DMS153 (cell line): ENCODE data around the gene NKPD1.
"Not testable (repeated sequence)": the region's sequence is repeated elsewhere in the genome, so short reads cannot be mapped to it uniquely, and the experiment has no call there.

ENCODE experiments used
- DNase-seq: peaks from one replicate; lab custom pipeline; 2025; lab: John Stamatoyannopoulos, UW

NKPD1 gene

DNA sequence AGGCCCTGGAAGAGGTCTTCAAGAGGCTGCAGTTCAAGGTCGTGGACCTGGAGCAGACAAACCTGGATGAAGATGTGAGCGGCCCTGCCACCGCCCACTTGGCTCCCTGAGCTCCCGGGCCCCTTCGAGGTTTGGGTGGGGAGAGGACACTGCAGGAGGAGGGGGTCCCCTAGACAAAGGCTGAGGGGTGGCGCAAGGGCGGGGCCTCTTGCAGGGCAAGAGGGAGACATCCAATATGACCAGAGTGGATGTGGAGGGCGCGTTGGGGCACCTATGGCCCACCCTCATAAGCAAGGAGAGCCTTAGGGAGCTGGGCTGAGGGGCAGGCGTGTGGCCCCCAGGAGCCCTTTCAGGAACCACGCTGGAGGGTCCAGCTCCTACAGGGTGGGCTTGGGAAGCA lies 20.2 kb downstream of the NKPD1 start:
- no peak for DNase-seq

DNA sequence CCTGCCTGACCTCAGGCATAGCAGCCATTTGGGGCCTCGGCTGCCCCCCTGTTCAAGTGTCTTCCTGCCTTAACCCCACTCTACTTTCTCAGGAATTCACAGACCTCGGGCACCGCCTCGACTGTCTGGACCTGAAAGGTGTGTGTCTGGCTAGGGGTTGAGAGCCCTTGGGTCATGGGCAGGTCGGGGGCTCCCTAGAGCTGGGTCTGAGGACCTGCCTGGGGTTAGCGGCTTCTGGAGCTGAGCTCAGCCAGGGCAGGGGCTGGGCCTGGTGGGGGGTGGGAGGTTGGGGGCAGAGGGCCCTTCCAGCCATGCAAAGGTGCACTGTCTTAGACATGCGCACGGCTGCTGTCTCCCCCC lies 20.7 kb downstream of the NKPD1 start:
- DNase-seq: no peak

- no peak for DNase-seq
Observed at GRCh38 chr19:45139286-45140143, 21.3 kb downstream of the NKPD1 start.

DNA sequence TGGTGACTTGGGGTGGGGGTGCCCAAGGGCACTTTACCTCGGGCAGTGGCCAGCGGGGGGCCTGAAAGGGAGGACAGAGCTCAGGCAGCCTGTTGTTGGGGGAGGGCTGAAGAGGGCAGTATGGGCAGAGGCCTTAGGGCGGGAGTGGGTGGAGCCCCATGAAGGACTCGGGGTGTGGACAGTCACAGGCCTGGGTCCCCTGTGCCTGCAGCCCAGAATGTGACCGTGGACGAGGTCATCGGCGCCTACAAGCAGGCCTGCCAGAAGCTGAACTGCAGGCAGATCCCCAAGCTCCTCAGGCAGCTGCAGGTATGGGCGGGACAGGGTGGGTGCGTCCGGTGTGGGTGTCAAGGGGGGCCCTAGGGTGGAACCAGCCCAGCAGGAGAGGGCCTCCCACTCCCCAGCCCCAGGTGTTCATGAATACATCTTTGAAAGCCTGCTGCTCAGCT lies 22.5 kb downstream of the NKPD1 start:
- DNase-seq: no peak

GRCh38 chr19:45137179-45137761 lies 23.5 kb downstream of the NKPD1 start:
- DNase-seq: no peak

DNA sequence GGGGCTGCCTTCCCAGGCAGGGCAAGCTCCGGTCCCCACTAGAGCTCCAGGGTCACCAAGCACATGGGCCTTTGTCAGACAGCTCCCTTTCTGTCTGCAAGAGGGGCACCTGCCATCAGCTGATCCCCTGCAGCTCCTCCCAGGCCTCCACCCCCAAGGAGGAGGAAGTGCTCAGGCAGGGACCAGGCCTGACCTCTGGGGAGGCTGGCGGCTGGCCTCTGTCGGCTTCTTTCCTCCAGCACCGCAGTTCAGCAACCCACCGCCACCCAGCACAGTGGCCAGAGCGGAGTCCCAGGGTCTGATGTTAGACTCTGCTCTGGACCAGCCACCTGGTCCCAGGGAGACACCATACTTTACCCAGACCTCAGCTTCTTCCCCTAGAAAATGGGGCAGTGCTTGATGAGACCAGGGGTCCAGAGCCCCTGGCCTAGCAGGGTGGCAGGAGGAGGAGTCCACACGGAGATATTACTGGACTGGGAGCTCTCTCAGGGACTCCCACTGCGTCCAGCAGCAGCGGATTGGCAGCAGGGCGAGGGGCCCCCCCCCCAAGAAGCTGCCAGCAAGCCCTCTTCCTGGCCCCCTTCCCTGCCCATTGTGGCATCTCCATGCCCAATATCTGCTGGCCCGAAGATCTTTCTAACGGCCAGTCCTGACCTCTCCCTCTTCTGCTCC lies 24.1 kb downstream of the NKPD1 start:
- DNase-seq: no peak

GRCh38 chr19:45135176-45135885 lies 25.5 kb downstream of the NKPD1 start:
- no peak for DNase-seq

DNA sequence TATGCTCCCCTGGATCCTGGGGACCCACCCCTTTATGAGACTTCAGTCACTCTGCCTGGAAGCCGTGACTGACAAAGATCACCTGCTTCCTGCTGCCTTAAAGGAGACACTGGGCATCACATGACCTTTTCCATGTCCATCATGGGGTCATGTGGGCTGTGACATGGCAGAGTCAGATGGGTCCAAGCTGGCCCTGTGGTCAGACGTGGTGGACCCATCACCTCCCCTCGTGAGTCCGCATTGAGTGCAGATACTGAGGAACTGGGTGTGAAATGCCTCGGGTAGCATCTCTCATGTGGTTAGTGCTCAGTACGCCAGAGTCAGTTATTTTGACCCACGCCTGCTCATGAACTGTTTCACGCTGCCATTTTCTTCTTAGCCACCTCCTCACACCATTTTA lies 27.1 kb downstream of the NKPD1 start:
- DNase-seq: no peak

DNA sequence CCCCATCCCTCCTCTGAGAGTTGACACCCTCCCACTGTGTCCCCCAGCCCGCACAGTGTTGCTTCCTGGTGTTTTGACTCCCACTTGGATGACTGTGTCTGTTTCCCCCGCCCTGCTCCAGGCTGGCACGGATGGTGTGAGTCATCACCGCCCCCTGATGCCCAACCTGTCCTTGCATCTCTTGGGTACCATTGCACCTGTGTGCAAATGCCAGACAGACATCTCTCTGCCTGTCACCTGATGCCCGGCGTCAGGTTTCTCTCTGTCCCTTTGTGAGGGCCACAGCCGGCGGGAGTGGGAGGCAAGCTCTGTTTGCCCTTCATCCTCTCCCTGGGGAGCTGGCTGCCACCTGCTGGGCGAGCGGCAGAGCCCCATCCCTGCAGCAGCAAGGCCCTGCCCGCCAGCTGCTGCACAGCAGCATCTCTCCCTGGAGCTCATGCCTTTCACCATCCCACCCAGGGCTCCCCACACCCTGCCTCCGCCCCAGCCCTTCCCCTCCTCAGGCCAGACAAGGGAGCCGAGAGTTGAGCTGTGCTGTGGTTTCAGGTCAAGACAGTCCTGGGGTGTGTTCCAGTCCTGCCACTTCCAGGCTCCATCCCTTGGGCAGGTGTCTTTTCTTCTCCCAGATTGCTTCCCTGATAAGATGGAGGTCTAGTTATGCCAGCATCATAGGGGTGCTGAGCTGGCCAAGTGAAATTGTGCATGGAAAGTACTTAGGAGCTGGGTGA lies 29.7 kb downstream of the NKPD1 start:
- peak; percentile 99 for DNase-seq

- no peak for DNase-seq
Observed at GRCh38 chr19:45130236-45130635, 30.5 kb downstream of the NKPD1 start.

GRCh38 chr19:45128806-45129205 lies 32.0 kb downstream of the NKPD1 start:
- no peak for DNase-seq

DNA sequence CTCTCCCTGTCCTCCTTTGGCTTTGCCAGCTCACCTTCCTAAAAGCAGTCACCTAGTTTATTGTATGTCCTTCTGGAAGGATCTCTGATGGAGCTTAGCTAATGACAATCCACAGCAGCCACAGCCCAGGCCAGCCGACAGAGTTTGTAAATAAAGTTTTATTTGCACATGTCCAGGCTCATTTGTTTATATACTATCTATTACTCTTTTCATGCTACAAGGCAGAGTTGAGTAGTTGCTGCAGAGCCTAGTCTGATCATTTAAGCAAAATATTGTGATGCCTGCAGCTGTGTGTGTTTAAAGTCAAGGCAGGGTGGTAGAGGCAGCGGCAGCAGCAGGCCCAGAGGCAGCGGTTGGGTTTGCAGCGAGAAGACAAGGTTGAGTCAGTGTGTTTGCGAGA lies 32.6 kb downstream of the NKPD1 start:
- no peak for DNase-seq

GRCh38 chr19:45126654-45127053 lies 34.1 kb downstream of the NKPD1 start:
- DNase-seq: no peak

DNA sequence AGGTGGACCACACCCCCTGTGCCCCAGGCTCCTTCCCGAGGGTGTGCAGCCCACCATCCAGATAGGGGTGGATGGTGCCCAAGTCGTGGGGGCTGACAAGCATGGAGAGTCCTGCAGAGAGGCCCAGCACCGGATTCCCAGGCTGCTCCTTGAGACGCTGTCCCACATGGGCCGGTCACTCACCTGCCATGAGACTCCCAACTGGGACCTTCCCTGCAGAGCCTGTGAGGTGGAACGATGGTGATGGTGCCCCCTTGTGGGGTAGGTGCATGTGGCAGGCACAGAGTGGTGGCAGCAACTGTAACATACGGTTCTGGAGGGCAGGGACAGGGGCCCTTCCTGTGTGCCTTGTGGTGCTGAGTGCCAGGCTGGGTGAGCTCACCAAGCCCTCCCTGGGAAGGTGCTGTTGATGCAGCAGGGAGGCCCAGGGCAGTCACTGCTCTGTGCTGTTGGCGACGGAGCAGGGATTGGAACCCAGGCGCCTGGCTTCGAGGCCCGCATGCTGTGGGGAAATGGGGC lies 34.7 kb downstream of the NKPD1 start:
- DNase-seq: no peak

DNA sequence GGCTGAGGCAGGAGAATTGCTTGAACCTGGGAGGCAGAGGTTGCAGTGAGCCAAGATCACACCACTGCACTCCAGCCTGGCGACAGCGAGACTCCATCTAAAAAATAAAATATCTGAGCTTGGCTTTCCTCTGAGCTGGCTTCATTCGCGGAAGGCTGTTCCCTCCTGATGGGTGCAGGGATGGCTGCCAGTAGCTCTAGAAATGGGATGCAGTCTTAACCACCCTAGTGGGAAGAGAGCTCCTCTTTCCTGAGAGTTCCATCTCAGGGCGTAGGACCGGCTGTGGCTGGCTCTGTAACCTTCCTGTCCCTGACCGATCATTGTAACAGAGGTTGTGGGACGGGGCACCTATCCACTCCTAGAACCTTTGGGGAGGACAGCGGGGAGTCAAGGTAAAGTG lies 35.4 kb downstream of the NKPD1 start:
- DNase-seq: no peak

DNA sequence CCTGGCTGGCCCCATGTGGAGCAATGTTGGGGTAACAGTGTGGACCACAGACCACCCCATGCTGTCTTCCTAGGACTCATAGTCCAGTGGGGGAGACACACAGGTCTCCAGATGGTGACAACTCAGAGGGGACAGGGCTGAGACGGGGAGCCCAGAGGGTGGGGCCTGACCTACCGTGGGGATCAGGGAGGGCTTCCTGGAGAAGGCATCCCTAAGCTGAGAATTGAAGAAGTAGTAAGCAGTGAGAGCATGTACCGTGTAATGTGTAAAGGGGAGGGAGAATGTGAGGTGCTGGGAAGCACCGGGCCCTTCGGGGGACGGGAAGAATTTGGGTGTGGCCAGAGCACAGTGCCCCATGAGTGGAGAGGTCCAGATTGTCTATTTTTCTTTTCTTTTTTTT lies 36.8 kb downstream of the NKPD1 start:
- DNase-seq: no peak

- no peak for DNase-seq
Observed at GRCh38 chr19:45123440-45123850, 37.3 kb downstream of the NKPD1 start.

GRCh38 chr19:45122832-45123231 lies 38.0 kb downstream of the NKPD1 start:
- no peak for DNase-seq

- DNase-seq: no peak
Observed at GRCh38 chr19:45121827-45122345, 38.9 kb downstream of the NKPD1 start.

DNA sequence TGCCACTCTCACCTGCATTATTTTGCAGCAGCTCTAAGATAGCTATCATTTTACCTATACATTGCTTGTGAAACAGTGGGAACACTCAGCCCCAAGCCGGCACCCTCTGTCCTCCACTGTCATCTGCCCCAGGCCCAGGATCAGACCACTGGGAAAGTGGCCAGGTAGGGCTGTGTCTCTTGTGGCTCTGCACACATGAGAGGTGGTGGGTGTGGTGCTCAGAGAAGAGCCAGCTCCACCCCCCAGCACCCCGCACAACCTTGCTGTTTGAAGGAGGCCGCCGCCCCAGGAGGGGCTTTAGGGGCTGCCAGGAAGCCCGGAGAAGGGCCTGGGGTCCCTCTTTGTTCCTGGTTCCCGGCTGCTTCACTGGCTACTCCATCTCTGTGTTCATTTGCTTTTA lies 41.2 kb downstream of the NKPD1 start:
- no peak for DNase-seq

- DNase-seq: not testable (repeated sequence)
Observed at GRCh38 chr19:45118591-45119355, 42.0 kb downstream of the NKPD1 start.
